Left cardiac atrium (tissue), 4 donors: ENCODE data around the gene MTAP. TPM values are rescaled to one million over a fixed set of nuclear protein-coding genes. Genes with fewer than 3 reads are reported as not detected.

Source experiments
- ATAC-seq, 2 donors: fragments of 200-7000 bp; cut with Tn5 transposase; one replicate each; pipeline ENCODE4 v1.9.1; 2020; ENCODE audit warnings: mild to moderate bottlenecking in 2 of 2, moderate library complexity in 2 of 2
- DNase-seq: peaks from one replicate; pipeline ENCODE4 v3.0.0-alpha.2; 2020
- intact Hi-C, 2 donors: fragments of 100-400 bp; cut with DNase I; formaldehyde crosslinking; loops; one replicate each; pipeline versions ENCODE4 v1.14.1 to v1.15.1; 2022 to 2023
- total RNA-seq, 2 donors: library from RNA; stranded (reverse); fragmentation: NEBNext Ultra II Directional; extraction: Animal tissue kit (Norgen Biotek cat#: 25700); gene quantifications; one replicate each; pipeline ENCODE4 v1.2.1, GENCODE V29; 2021
- donor health status: DM: no; HTN: yes; CAD: no.
- donor health status: DM: no; HTN: yes; CAD: no; lungs with severe emphysema.
- donor health status: DM: yes; HTN: yes; CAD: no.
- donor health status: Dilated cardiomyopathy.

MTAP gene
- total RNA-seq, 2 donors from 2014 or later: 19.6 to 21.3 TPM

GRCh38 chr9:21883642-21884041 is 81.2 kb downstream of the MTAP start:
- intact Hi-C loops: no loop called here
- ATAC-seq: no peak

GRCh38 chr9:21889673-21890072 is 87.2 kb downstream of the MTAP start:
- DNase-seq: no peak
- intact Hi-C loops: no loop called here
- ATAC-seq: no peak

More at GRCh38 chr9:21883642-21884041, 81.2 kb downstream of the MTAP start:
- no peak for DNase-seq

- no peak for ATAC-seq
- intact Hi-C loops: no loop called here
- DNase-seq: no peak
These were observed 88.3 kb downstream of the MTAP start for GRCh38 chr9:21890696-21891095.

- ATAC-seq (no peak), DNase-seq (no peak)
- intact Hi-C loops: no loop called here
These were observed 99.1 kb downstream of the MTAP start for GRCh38 chr9:21901546-21901945.

GRCh38 chr9:21902136-21902535 is 99.7 kb downstream of the MTAP start:
- no peak for ATAC-seq
- no peak for DNase-seq
- intact Hi-C loops: no loop called here

- DNase-seq (no peak), ATAC-seq (no peak)
- intact Hi-C loops: no loop called here
These were observed 101.0 kb downstream of the MTAP start for GRCh38 chr9:21903380-21903965.

- ATAC-seq (no peak), DNase-seq (no peak)
- intact Hi-C loops: no loop called here
These were observed 101.9 kb downstream of the MTAP start for GRCh38 chr9:21904371-21904770.

- DNase-seq: no peak
- no peak for ATAC-seq
- intact Hi-C loops: no loop called here
These were observed 102.3 kb downstream of the MTAP start for GRCh38 chr9:21904776-21905175.

GRCh38 chr9:21906213-21906612 is 103.8 kb downstream of the MTAP start:
- DNase-seq (no peak), ATAC-seq (no peak)
- intact Hi-C loops: no loop called here

GRCh38 chr9:21906881-21907280 is 104.4 kb downstream of the MTAP start:
- DNase-seq: no peak
- intact Hi-C loops: no loop called here
- ATAC-seq: no peak

GRCh38 chr9:21919377-21920362 is 117.2 kb downstream of the MTAP start:
- DNase-seq (no peak), ATAC-seq (peak in 1 of 2 donors; percentile 53)
- intact Hi-C loops: no loop called here

- no peak for DNase-seq
- intact Hi-C loops: no loop called here
- no peak for ATAC-seq
These were observed 121.3 kb downstream of the MTAP start for GRCh38 chr9:21923694-21924093.

GRCh38 chr9:21927752-21928151 is 125.3 kb downstream of the MTAP start:
- ATAC-seq: no peak
- DNase-seq: no peak
- intact Hi-C loops: no loop called here

- no peak for DNase-seq
- intact Hi-C loops: no loop called here
- ATAC-seq: no peak
These were observed 129.0 kb downstream of the MTAP start for GRCh38 chr9:21931428-21931827.

- ATAC-seq (no peak), DNase-seq (no peak)
- intact Hi-C loops: no loop called here
These were observed 130.8 kb downstream of the MTAP start for GRCh38 chr9:21933281-21933680.

- intact Hi-C loops: no loop called here
- DNase-seq (no peak), ATAC-seq (no peak)
These were observed 131.4 kb downstream of the MTAP start for GRCh38 chr9:21933865-21934264.

GRCh38 chr9:21935631-21936030 is 133.2 kb downstream of the MTAP start:
- intact Hi-C loops: no loop called here
- DNase-seq: no peak
- ATAC-seq: no peak

- ATAC-seq (no peak), DNase-seq (no peak)
- intact Hi-C loops: no loop called here
These were observed 133.7 kb downstream of the MTAP start for GRCh38 chr9:21936161-21936560.

- ATAC-seq (no peak), DNase-seq (no peak)
- intact Hi-C loops: no loop called here
These were observed 139.0 kb downstream of the MTAP start for GRCh38 chr9:21941337-21941995.

- no peak for DNase-seq
- intact Hi-C loops: no loop called here
These were observed 141.0 kb downstream of the MTAP start for GRCh38 chr9:21943464-21943863.

More at GRCh38 chr9:21943464-21943863, 141.0 kb downstream of the MTAP start:
- no peak for ATAC-seq
